B cell (primary cell): Measurements from ENCODE around the gene EFCAB3.
"Not testable (repeated sequence)": the region's sequence is repeated elsewhere in the genome, so short reads cannot be mapped to it uniquely, and the experiment has no call there.

Experiments
- CTCF ChIP-seq: fragments of 200-600 bp; IDR thresholded peaks from one replicate; pipeline ENCODE4 v1.8.0; 2022; ENCODE audit warnings: antibody characterized with exemption, mild to moderate bottlenecking
- EZH2 ChIP-seq: IDR thresholded peaks from 2 replicates; pipeline ENCODE4 v1.6.1; 2012; ENCODE audit warnings: borderline replicate concordance, low read depth, mild to moderate bottlenecking, moderate library complexity, low read length; ENCODE audit not compliant: insufficient read depth, poor library complexity, severe bottlenecking

GRCh38 chr17:62453656-62454055 is 73.3 kb downstream of the EFCAB3 start:
- not testable (repeated sequence) for TF ChIP-seq CTCF, EZH2
